Measurements from ENCODE around the gene MACROD2.

MACROD2 gene

GRCh38 chr20:15201602-15202001 is 1206.3 kb downstream of the MACROD2 start:
- H3K4me1 ChIP-seq (ENCODE audit: control insufficient read depth in 1 of 2, insufficient read depth in 1 of 2, low read depth in 1 of 2, low read length in 1 of 2): no peaks in the 10 kb centered on the region
- H3K27me3 ChIP-seq: no peaks in the 10 kb centered on the region
- no peak overlapping the region for H3K4me3 ChIP-seq (ENCODE audit: low read depth in 1 of 2, low read length in 1 of 2)
- no peaks in the 10 kb centered on the region for H3K9me3 ChIP-seq
- no peak overlapping the region for H3K27ac ChIP-seq
- no peaks in the 10 kb centered on the region for H3K36me3 ChIP-seq
- no peak for TF ChIP-seq CTCF (IDR thresholded peaks at IDR 0.05)

- H3K36me3 ChIP-seq: no peaks in the 10 kb centered on the region
Observed at GRCh38 chr20:15204234-15204633, 1208.9 kb downstream of the MACROD2 start.

GRCh38 chr20:15205028-15205427 is 1209.7 kb downstream of the MACROD2 start:
- no peak overlapping the region for H3K4me3 ChIP-seq (ENCODE audit: low read depth in 1 of 2, low read length in 1 of 2)
- no peak overlapping the region for H3K27ac ChIP-seq
- H3K36me3 ChIP-seq: no peaks in the 10 kb centered on the region
- H3K9me3 ChIP-seq: no peaks in the 10 kb centered on the region
- no peaks in the 10 kb centered on the region for H3K4me1 ChIP-seq (ENCODE audit: control insufficient read depth in 1 of 2, insufficient read depth in 1 of 2, low read depth in 1 of 2, low read length in 1 of 2)
- no peak for TF ChIP-seq CTCF (IDR thresholded peaks at IDR 0.05)
- H3K27me3 ChIP-seq: no peaks in the 10 kb centered on the region

More at GRCh38 chr20:15204234-15204633, 1208.9 kb downstream of the MACROD2 start:
- Histone ChIP-seq H3K4me1 (ENCODE audit: control insufficient read depth in 1 of 2, insufficient read depth in 1 of 2, low read depth in 1 of 2, low read length in 1 of 2) (no peaks in the 10 kb centered on the region), H3K9me3 (no peaks in the 10 kb centered on the region), H3K4me3 (ENCODE audit: low read depth in 1 of 2, low read length in 1 of 2) (no peak overlapping the region), H3K27me3 (no peaks in the 10 kb centered on the region), H3K27ac (no peak overlapping the region)
- no peak for TF ChIP-seq CTCF (IDR thresholded peaks at IDR 0.05)

GRCh38 chr20:15205719-15206118 is 1210.4 kb downstream of the MACROD2 start:
- H3K4me3 ChIP-seq (ENCODE audit: low read depth in 1 of 2, low read length in 1 of 2): no peak overlapping the region
- H3K27ac ChIP-seq: no peak overlapping the region
- H3K36me3 ChIP-seq: no peaks in the 10 kb centered on the region
- no peaks in the 10 kb centered on the region for H3K27me3 ChIP-seq
- no peaks in the 10 kb centered on the region for H3K4me1 ChIP-seq (ENCODE audit: control insufficient read depth in 1 of 2, insufficient read depth in 1 of 2, low read depth in 1 of 2, low read length in 1 of 2)
- no peak for TF ChIP-seq CTCF (IDR thresholded peaks at IDR 0.05)
- H3K9me3 ChIP-seq: no peaks in the 10 kb centered on the region

GRCh38 chr20:15209537-15209936 is 1214.2 kb downstream of the MACROD2 start:
- H3K27ac ChIP-seq: no peak overlapping the region
- H3K9me3 ChIP-seq: no peaks in the 10 kb centered on the region
- no peak for TF ChIP-seq CTCF (IDR thresholded peaks at IDR 0.05)
- no peak overlapping the region for H3K4me3 ChIP-seq (ENCODE audit: low read depth in 1 of 2, low read length in 1 of 2)
- no peaks in the 10 kb centered on the region for H3K36me3 ChIP-seq
- H3K4me1 ChIP-seq (ENCODE audit: control insufficient read depth in 1 of 2, insufficient read depth in 1 of 2, low read depth in 1 of 2, low read length in 1 of 2): no peaks in the 10 kb centered on the region
- no peaks in the 10 kb centered on the region for H3K27me3 ChIP-seq

GRCh38 chr20:15214051-15214450 is 1218.7 kb downstream of the MACROD2 start:
- H3K36me3 ChIP-seq: no peaks in the 10 kb centered on the region
- no peaks in the 10 kb centered on the region for H3K9me3 ChIP-seq
- H3K4me3 ChIP-seq (ENCODE audit: low read depth in 1 of 2, low read length in 1 of 2): no peak overlapping the region
- no peak for TF ChIP-seq CTCF (IDR thresholded peaks at IDR 0.05)
- H3K27me3 ChIP-seq: no peaks in the 10 kb centered on the region
- H3K4me1 ChIP-seq (ENCODE audit: control insufficient read depth in 1 of 2, insufficient read depth in 1 of 2, low read depth in 1 of 2, low read length in 1 of 2): no peaks in the 10 kb centered on the region
- H3K27ac ChIP-seq: no peak overlapping the region
